DMS153 treated with DMSO at 0.1 percent for 48 hours (cell line): ENCODE results near the gene DAGLA.

Experiments used
- DNase-seq: peaks from one replicate; lab custom pipeline; 2025; ENCODE audit not compliant: unreplicated experiment; lab: John Stamatoyannopoulos, UW

DAGLA gene

GRCh38 chr11:61690706-61691379 lies 10.7 kb downstream of the DAGLA start:
- no peak for DNase-seq

GRCh38 chr11:61691380-61692156 lies 11.4 kb downstream of the DAGLA start:
- peak; percentile 89 for DNase-seq

- DNase-seq, result peak; percentile 34
Observed at GRCh38 chr11:61693922-61694601, 13.9 kb downstream of the DAGLA start.

DNA sequence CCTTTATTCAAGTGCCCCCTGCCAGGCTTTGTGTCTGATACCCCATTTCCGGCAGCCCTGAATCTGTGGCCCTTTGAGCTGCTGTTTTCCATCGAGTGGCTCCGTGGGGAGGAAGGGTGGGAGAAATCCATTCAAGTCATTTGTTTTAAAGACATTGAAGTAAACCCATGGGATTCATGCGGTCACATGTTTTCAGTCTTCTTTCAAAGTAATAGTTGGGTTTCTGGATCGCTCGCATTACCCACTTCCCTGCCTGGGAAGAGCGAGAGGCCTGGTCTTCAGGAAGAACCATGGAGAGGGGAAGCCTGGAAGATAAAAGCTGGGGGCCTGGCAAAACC lies 14.4 kb downstream of the DAGLA start:
- peak; percentile 67 for DNase-seq

DNA sequence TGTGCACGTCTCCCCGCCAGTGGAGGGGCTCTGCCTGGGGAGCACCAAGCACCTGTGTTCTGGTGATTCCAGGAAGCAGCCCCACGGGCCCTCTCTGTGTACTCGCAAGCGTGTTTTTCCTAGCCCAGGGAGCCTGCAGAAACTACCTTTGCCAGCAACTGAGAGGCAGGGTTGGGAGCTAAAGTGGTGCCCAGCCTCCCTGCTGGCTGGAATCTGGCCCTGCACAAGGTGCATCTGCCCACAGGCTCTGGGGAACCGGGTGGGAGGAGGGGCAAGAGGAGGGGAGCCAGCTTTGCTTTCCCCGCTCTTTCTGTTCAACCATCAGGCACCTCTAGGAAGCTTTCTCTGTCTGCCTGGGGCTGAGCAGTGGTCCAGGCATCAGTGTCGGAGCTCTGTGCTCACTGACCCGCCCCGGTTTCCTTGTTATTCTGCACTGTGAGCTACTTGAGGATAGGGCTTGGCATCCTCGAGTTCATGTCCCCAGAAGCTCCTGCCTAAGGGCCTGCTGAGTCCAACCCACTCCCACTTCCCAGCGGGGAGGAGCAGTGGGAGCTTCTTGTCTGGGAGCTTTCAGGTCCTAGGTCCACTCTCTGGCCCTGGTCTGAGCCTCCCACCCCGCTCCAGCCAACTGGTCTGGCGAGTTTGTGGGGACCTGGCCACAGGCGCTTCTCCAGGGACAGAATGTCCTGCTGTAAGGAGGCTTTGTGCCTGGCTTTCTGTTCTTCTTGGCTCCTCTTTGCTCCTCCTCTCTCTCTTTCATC lies 14.9 kb downstream of the DAGLA start:
- no peak for DNase-seq

DNA sequence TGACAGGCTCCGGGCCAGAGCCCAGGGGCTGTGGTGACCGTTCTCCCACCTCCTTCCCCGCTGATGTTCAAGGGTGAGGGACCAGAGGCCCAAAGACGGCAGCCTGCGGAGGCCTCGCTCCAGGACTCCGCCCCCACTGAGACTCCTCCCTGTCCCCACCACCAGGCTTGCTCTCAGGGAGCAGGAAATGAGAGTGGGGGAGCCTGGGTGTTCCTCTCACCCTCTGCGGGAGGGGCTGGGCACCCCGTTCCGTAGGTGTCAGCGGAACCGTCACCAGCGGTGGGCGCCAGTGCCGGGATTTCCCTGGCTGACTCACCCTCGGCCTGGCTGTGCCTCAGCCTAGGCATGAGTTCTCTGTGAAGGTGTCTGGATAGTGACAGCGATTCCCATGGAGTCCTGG lies 15.7 kb downstream of the DAGLA start:
- DNase-seq, result no peak

DNA sequence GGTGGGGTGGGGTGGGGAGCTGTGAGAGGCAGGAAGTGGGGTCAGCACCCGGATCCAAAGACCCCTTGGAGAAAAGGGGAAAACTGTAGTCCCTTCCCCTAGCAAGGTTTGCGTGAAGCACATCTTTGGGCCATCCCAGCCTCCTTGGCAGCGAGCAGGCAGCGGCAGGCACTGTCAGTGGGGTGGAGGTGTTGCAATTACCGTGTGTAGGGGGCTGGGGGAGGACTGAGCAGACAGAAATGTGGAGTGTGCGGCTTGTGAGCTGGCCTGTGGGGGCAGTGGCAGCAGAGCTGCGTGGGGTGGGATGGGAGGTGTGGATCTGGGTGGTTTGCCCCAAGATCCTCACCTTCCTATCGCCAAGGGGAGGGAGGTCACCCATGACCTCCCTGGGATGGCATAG lies 16.4 kb downstream of the DAGLA start:
- no peak for DNase-seq

DNA sequence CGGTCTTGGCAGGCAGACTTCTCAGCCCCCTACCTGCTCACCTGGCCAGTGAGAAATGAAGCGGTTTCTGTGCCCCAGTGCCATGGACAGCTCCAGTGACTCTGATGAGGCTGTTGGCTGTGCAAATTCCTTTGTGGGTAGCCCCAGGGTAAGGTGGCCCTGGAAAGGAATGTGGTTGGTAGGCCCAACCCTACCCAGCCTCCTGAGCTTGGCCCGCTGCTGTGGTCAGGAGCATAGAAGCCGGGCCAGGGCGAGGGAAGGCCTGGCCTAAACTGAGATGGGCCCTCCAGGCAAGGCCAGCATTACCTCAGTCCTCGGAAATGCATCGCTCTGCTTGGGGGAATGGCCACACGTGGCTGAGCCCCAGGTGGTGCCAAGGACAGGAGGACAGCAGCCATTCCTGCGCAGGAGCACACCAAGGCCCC lies 16.9 kb downstream of the DAGLA start:
- no peak for DNase-seq

DNA sequence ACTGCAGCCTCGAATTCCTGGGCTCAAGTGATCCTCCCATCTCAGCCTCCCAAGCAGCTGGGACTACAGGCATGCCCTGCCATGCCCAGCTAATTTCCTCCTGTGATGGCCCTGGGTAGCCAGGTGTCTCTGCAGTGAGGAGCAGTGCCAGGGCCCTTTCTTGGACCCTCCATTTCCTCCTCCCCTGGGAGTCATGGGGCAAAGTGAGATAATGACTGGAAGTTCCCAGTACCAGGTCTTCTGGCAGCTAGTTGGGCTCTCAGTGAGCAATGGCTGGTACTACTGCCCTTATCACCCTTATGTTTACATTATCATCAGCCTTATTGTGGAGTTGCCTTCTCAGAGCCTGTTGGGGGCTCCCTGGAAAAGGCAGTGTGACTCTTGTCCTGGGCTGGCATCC lies 17.6 kb downstream of the DAGLA start:
- DNase-seq, result no peak

DNA sequence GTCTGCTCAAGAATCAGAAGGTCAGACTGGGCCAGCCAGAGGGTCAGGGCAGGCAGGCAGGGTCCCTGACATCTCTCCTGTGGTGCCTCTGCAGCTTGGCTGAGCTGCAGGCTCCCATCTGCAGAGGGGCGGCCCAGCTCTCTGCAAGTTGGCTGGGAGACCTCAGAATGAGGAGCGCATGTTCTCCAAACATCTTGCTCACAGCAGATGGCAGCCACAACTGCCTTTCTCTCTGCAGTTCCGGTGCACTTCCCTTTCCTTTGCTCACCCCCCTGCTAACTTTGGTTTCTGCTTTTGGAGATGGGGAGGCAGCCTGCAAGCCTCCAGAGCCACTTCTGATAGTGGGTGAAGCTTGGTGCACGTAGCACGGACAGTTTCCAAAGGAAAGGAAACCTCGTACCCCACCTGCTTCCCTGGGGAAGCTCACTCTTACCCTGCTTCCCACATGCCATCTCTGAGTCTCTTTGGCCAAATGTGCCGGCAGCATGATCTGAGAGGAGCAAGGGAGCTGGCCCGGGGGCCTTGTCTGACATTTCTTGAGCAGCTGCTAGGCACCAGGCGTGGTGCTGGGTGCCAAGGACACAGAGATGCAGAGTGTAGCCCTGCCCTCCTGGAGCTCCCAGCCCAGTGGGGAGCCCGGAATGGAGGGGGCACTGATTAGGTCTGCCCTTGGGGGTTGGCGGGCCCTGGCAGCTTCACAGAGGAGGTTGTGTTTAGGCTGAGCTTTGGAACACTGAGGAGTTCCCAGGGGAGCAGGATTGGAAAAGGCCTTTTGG lies 18.2 kb downstream of the DAGLA start:
- DNase-seq, result no peak

- DNase-seq, result peak; percentile 65
Observed at GRCh38 chr11:61699737-61700160, 19.6 kb downstream of the DAGLA start.

GRCh38 chr11:61700212-61700611 lies 20.0 kb downstream of the DAGLA start:
- DNase-seq, result no peak

DNA sequence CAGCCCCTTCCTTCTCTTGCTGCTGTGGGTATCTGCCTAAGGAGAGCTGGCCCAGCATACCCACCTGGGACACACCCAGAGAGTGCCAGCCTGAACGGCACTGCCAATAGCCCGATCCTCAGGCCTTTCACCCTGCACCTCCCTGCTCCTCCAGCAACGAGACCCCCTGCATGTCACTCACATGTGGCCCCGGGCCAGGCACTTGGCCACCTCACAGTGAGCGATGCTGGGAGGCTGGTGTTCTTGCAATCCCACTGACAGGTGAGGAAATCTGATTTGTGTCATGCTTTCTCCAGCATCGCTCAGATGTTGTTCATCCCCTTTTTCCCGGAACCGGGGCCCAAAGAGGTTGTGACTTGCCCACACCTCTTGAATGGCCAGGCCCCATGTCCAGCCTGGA lies 20.5 kb downstream of the DAGLA start:
- DNase-seq, result no peak

DNA sequence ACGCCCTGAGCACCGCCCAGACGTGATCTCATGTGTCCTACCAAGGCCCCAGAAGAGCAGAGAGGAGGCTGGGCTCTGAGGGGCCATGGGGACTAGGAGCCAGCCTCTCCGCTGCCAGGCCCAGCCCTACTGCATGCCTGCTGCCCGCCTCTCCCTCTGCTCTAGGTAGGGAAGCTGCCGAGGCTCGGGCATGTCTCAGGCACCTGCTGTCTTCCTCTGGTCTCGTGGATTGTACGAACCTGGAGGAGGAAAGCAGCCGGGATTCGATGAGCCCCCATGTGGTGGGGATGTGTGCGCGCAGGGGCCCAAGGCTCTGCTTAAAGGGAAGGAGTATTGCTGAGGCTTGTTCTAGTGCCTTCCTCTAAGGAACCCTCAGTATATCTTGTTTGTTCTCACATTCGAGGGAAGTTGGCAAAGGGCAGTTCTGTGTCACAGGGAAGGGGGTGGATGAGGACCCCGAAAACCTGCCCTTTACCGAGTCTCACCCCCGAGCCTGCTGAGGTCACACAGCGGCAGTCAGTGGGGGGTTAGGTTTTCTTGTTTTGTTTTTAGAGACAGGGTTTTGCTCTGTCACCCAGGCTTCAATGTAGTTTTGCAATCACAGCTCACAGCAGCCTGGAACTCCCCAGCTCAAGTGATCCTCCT lies 21.2 kb downstream of the DAGLA start:
- peak; percentile 43 for DNase-seq

DNA sequence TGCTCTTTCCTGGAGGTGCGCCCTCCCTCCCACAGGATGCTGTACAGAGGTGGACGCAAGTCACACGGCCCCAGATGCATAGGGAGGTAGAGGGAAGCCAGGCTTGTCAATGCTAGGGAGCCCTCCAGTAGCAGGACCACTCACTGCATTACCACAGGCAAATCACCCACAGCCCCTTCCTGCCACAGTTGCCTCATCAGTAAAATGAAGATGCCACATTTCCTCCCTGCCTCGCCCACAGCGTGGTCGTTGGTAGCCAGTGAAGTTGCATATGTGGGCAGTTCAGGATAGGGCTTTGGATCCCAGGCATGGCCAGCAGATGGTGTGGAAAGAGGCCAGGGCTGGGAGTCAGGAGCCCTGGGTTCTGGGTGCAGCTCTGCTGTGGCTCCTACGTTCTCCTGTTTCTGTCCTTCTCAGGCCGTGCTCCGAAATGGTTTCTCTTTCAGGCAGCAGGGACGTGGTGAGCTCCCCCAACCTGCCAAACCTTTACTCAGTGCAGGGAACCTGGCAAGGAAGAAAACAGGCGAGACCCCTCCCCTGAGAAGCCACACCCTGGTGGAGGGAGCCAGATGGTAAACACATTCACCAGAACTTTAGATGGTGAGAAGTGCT lies 22.6 kb downstream of the DAGLA start:
- no peak for DNase-seq

DNA sequence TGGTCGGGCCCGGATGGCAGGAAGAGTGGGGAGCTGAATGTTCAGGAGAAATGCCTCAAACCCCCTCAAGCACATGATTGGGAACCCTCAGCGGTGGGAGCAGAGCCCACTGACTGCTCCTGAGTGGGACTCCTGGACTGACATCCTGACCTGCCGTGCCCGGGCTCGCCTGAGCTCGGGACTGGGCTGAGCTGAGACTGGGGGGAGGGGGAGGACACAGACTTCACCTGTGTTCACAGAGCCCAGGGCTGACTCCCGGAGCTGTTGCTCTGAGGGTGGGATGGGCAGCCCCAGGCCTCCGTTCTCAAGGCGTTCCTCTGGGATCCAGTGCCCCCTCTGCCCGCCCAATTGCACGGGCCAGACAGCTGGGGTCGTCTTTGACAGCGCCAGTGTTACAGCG lies 24.6 kb downstream of the DAGLA start:
- DNase-seq, result no peak

GRCh38 chr11:61706452-61707400 lies 26.5 kb downstream of the DAGLA start:
- no peak for DNase-seq

DNA sequence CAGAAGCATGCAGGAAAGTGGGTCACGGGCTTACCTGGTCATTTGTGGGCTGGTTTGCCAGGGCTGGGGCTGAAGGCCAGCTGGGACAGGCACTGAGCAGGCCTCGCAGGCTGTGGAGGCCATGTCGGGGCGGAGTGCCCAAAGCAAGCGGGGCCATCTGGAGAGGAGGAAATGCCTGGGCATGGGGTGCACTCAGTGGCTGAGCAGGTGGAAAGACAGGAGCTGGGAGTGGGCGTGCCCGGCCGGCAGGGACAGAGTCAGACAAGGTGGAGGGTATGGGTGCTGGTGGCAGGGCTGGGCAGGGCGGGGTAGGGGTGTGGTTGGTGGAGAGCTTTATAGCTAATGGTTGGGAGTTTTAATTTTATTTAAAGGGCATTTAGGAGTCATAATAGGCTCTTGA lies 27.4 kb downstream of the DAGLA start:
- no peak for DNase-seq

DNA sequence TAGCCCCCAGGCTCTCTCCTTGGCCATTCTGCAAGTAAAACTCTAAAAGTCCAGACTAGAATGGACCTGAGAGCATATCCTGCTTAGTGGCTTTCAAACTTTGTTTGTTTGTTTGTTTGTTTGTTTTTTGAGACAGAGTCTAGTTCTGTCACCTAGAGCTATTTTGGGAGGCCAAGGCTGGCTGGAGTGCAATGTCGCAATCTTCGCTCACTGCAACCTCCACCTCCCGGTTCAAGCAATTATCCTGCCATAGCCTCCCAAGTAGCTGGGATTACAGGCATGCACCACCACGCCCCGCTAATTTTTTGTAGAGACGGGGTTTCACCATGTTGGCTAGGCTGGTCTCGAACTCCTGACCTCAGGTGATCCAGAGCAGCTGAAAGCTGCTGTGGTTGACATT lies 28.9 kb downstream of the DAGLA start:
- no peak for DNase-seq
